PC-9 (cell line): ENCODE data around the gene FCRL6. TPM values are rescaled to one million over a fixed set of nuclear protein-coding genes. Genes with fewer than 3 reads are reported as not detected.

Experiments used
- BruUV-seq: library from RNA; stranded (reverse); fragments of 400-500 nt; replicated peaks from 2 replicates; lab custom pipeline; 2021; lab: Mats Ljungman, UMichigan
- CTCF ChIA-PET: fragments of 300-600 bp; sonication (Branson Sonifier 250); formaldehyde crosslinking; loops from one replicate; lab custom pipeline; 2022; ENCODE audit warnings: antibody characterized with exemption; lab: Charles Lee
- POLR2A ChIA-PET: fragments of 300-600 bp; sonication (Branson Sonifier 250); formaldehyde crosslinking; loops from one replicate; lab custom pipeline; 2022; ENCODE audit warnings: antibody characterized with exemption; ENCODE audit not compliant: unreplicated experiment; lab: Charles Lee
- DNase-seq, 2 experiments: peaks; one replicate each; pipeline versions ENCODE4 v3.0.0 to v3.0.0-alpha.2; 2015 to 2022; ENCODE audit warnings: mixed read lengths in 1 of 2
- H2AFZ ChIP-seq: fragments of 200-600 bp; sonication (generic); 2 replicates; pipeline ENCODE4 v1.8.1; 2017; ENCODE audit warnings: antibody characterized with exemption
- H3F3A ChIP-seq: fragments of 200-600 bp; sonication (generic); 2 replicates; pipeline ENCODE4 v1.8.1; 2017; ENCODE audit warnings: antibody characterized with exemption, mild to moderate bottlenecking, low read depth; ENCODE audit not compliant: insufficient read depth
- H3K27ac ChIP-seq: fragments of 200-600 bp; sonication (generic); 2 replicates; pipeline ENCODE4 v1.6.1; 2016; ENCODE audit warnings: mixed run types
- H3K27me3 ChIP-seq: fragments of 200-600 bp; sonication (generic); 2 replicates; pipeline ENCODE4 v1.6.1; 2016; ENCODE audit warnings: low read depth, mixed run types; ENCODE audit not compliant: insufficient read depth
- H3K36me3 ChIP-seq: fragments of 200-600 bp; sonication (generic); 2 replicates; pipeline ENCODE4 v1.6.1; 2016; ENCODE audit warnings: low read depth, mixed run types
- H3K4me1 ChIP-seq: fragments of 200-600 bp; sonication (generic); replicated peaks from 2 replicates; pipeline ENCODE4 v1.6.1; 2016; ENCODE audit warnings: mixed run types; ENCODE audit not compliant: insufficient read depth
- H3K4me2 ChIP-seq: fragments of 200-600 bp; sonication (generic); 2 replicates; pipeline ENCODE4 v1.6.1; 2017; ENCODE audit warnings: mixed run types
- H3K4me3 ChIP-seq: fragments of 200-600 bp; sonication (generic); 2 replicates; pipeline ENCODE4 v1.6.1; 2016; ENCODE audit warnings: mixed run types
- H3K79me2 ChIP-seq: fragments of 200-600 bp; sonication (generic); 2 replicates; pipeline ENCODE4 v1.6.1; 2017; ENCODE audit warnings: low read depth, mixed run types
- H3K9me2 ChIP-seq: fragments of 200-600 bp; sonication (generic); 2 replicates; pipeline ENCODE4 v1.8.1; 2017; ENCODE audit warnings: mild to moderate bottlenecking; ENCODE audit not compliant: insufficient read depth
- H3K9me3 ChIP-seq: fragments of 200-600 bp; sonication (generic); 2 replicates; pipeline ENCODE4 v1.8.1; 2016; ENCODE audit warnings: low read depth; ENCODE audit not compliant: insufficient read depth
- H4K20me1 ChIP-seq: fragments of 200-600 bp; sonication (generic); 2 replicates; pipeline ENCODE4 v1.8.1; 2017; ENCODE audit not compliant: insufficient read depth
- EZH2 ChIP-seq: fragments of 200-600 bp; sonication (generic); IDR thresholded peaks from 2 replicates; pipeline ENCODE4 v1.8.0; 2017; ENCODE audit warnings: antibody characterized with exemption, low read depth
- intact Hi-C: fragments of 100-400 bp; cut with micrococcal nuclease; formaldehyde crosslinking; loops from one replicate; pipeline ENCODE4 v1.10.0; 2022; ENCODE audit not compliant: unreplicated experiment
- total RNA-seq: library from RNA; stranded (reverse); gene quantifications from 2 replicates; pipeline ENCODE4 v1.2.3, GENCODE V29; 2021
- TF ChIP-seq, protein P1 (sequence below): fragments of 200-600 bp; sonication (generic); conservative IDR thresholded peaks from 2 replicates; pipeline ENCODE4 v1.6.1; 2017; ENCODE audit warnings: mixed run types, antibody characterized with exemption, mild to moderate bottlenecking, moderate library complexity

FCRL6 gene
- total RNA-seq, 1 experiment from 2014 or later: not detected

DNA sequence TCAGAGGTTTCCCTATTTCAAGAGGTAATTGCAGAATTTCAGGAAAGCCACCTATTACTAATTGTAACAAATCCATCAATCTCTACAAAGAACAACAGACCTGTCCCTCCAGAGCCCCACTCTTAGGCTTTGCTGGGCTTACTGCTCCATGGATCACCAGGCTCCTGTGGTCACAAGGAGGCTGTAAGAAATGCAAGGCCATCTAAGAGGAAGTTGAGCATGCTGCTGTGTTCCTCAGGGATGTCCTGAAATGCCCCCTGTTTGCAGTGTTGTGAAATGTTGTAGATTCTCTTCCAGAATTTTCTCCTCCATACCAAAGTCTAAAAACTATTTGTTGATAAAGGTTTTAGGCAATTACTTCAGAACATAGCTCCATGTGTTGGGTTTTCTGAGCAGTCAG, 45.8 kb upstream of the FCRL6 start:
- Histone ChIP-seq H3K9me2 (no peaks in the 10 kb centered on the region), H3K4me1 (no peaks in the 10 kb centered on the region), H3K4me2 (no peak overlapping the region), H3K27me3 (peaks cover 11% of the 10 kb centered on the region), H3K9me3 (no peaks in the 10 kb centered on the region; the same call in 1 of the 2 replicates), H3K79me2 (no peaks in the 10 kb centered on the region), H2AFZ (no peak overlapping the region), H3K27ac (no peak overlapping the region), H3K36me3 (no peaks in the 10 kb centered on the region), H3K4me3 (no peak overlapping the region), H4K20me1 (no peaks in the 10 kb centered on the region), H3F3A (no peaks in the 10 kb centered on the region)
- no TSS peak for BruUV-seq
- no peak for DNase-seq
- TF ChIP-seq EZH2: no peak
- TF ChIP-seq, protein P1, sequence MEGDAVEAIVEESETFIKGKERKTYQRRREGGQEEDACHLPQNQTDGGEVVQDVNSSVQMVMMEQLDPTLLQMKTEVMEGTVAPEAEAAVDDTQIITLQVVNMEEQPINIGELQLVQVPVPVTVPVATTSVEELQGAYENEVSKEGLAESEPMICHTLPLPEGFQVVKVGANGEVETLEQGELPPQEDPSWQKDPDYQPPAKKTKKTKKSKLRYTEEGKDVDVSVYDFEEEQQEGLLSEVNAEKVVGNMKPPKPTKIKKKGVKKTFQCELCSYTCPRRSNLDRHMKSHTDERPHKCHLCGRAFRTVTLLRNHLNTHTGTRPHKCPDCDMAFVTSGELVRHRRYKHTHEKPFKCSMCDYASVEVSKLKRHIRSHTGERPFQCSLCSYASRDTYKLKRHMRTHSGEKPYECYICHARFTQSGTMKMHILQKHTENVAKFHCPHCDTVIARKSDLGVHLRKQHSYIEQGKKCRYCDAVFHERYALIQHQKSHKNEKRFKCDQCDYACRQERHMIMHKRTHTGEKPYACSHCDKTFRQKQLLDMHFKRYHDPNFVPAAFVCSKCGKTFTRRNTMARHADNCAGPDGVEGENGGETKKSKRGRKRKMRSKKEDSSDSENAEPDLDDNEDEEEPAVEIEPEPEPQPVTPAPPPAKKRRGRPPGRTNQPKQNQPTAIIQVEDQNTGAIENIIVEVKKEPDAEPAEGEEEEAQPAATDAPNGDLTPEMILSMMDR: no peak
- CTCF ChIA-PET: no interaction called here
- POLR2A ChIA-PET: no interaction called here
- intact Hi-C loops: no loop called here

DNA sequence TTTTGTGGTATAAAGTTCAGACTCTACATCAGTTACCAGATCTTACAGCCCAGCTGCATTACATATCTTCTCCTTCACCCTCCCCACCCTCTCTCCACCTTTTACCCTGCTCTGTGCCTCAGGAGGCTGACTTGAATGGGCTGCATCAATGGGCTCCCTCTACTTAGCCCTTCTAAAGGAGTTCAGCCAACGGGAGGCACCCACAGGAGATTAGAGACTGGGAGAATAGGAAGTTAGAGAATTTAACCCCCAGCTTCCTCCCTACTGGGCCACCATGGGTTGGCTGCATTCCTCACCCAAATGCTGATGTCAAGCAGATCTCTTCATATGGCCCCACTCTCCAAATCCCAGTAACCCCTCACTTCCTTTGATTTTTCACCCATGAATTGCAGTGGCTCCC, 38.5 kb upstream of the FCRL6 start:
- H3F3A ChIP-seq: no peaks in the 10 kb centered on the region
- no peaks in the 10 kb centered on the region for H3K9me2 ChIP-seq
- H3K4me1 ChIP-seq: no peaks in the 10 kb centered on the region
- no peaks in the 10 kb centered on the region for H3K9me3 ChIP-seq
- H3K27me3 ChIP-seq: peaks cover 23% of the 10 kb centered on the region
- H3K4me2 ChIP-seq: no peak overlapping the region
- no peak overlapping the region for H3K27ac ChIP-seq
- no peak overlapping the region for H2AFZ ChIP-seq
- intact Hi-C loops: no loop called here
- no peaks in the 10 kb centered on the region for H3K36me3 ChIP-seq
- no peak for DNase-seq
- TF ChIP-seq EZH2: no peak
- TF ChIP-seq, protein P1: no peak
- H3K79me2 ChIP-seq: no peaks in the 10 kb centered on the region
- no peak overlapping the region for H3K4me3 ChIP-seq
- BruUV-seq: no TSS peak
- ChIA-PET CTCF (no interaction called here), POLR2A (no interaction called here)
- H4K20me1 ChIP-seq: no peaks in the 10 kb centered on the region

DNA sequence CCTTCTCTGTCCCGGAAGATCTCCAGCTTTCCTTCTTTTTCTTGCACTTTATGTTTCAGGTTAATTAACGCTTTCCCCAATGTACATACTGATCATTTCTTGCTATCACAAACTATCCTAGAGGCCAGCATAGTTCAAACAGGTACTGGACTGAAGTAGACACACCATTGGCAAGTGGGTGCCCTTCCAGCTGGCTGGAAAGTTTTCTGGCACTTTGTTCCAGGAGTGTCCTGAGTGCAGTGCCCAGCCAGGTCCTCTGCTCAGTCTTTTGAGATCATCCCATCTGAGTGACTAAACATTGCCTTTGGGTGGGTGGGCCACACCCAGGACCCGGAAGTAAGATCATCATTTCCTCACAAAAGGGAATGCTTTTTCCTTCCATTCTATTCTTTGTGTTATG, 36.4 kb upstream of the FCRL6 start:
- no peak for DNase-seq
- H2AFZ ChIP-seq: no peak overlapping the region
- no peak overlapping the region for H3K4me3 ChIP-seq
- H3K79me2 ChIP-seq: no peaks in the 10 kb centered on the region
- H3F3A ChIP-seq: no peaks in the 10 kb centered on the region
- H3K27me3 ChIP-seq: peaks cover 25% of the 10 kb centered on the region
- ChIA-PET POLR2A (no interaction called here), CTCF (no interaction called here)
- no peaks in the 10 kb centered on the region for H4K20me1 ChIP-seq
- no peaks in the 10 kb centered on the region for H3K4me1 ChIP-seq
- no peaks in the 10 kb centered on the region for H3K9me2 ChIP-seq
- no peak overlapping the region for H3K4me2 ChIP-seq
- H3K9me3 ChIP-seq: no peaks in the 10 kb centered on the region
- intact Hi-C loops: no loop called here
- no peaks in the 10 kb centered on the region for H3K36me3 ChIP-seq
- H3K27ac ChIP-seq: no peak overlapping the region
- BruUV-seq: no TSS peak
- TF ChIP-seq, protein P1: no peak
- TF ChIP-seq EZH2: no peak
